K562 (cell line): ENCODE results near the gene NAP1L1. TPM values are rescaled to one million over a fixed set of nuclear protein-coding genes. Genes with fewer than 3 reads are reported as not detected.

ENCODE experiments used
- ARNT ChIP-seq, 2 experiments: fragments of 450-650 bp; IDR thresholded peaks; 2 replicates each; pipeline ENCODE4 v1.6.1; 2016; ENCODE audit warnings: mild to moderate bottlenecking in 1 of 2
- BRF2 ChIP-seq: IDR thresholded peaks from 3 replicates; pipeline ENCODE4 v1.6.1; 2011; ENCODE audit warnings: borderline replicate concordance, mild to moderate bottlenecking; ENCODE audit not compliant: insufficient read length, insufficient read depth
- CBFA2T2 ChIP-seq: fragments of 450-650 bp; conservative IDR thresholded peaks from 2 replicates; pipeline ENCODE4 v1.6.1; 2017; ENCODE audit warnings: mild to moderate bottlenecking
- EP300 ChIP-seq: IDR thresholded peaks from 2 replicates; pipeline ENCODE4 v1.6.1; 2012; ENCODE audit warnings: low read length, improper control_type of control experiment
- NCOR1 ChIP-seq: fragments of 450-650 bp; IDR thresholded peaks from 2 replicates; pipeline ENCODE4 v1.6.1; 2016; ENCODE audit warnings: mild to moderate bottlenecking, moderate library complexity
- RBM22 ChIP-seq: fragments of 200-400 bp; formaldehyde crosslinking; IDR thresholded peaks from 2 replicates; pipeline ENCODE4 v1.6.1; 2018; ENCODE audit warnings: low read length, low read depth; ENCODE audit not compliant: poor library complexity, severe bottlenecking
- TEAD4 ChIP-seq, 2 experiments: sonication (generic) in 1 of 2; formaldehyde crosslinking in 1 of 2; IDR thresholded peaks; 2 replicates each; pipeline versions ENCODE4 v1.6.1 to v1.8.0; 2012 to 2022; ENCODE audit warnings: borderline replicate concordance in 1 of 2, inconsistent platforms in 1 of 2, low read length in 1 of 2, mild to moderate bottlenecking in 1 of 2, missing genetic modification reagents in 1 of 2
- polyA plus RNA-seq, 8 experiments: library from polyadenylated mRNA; depleted of rRNA in 4 of 8; stranded (reverse) in 5 of 8; unstranded in 3 of 8; fragments of >200 nt; fragmentation: Nextera tagmentation in 2 of 8; fragmentation: Illumina TruSeq in 1 of 8; extraction: Ambion mirVana in 2 of 8; extraction: Trizol in 1 of 8; gene quantifications; 2 replicates each; pipeline versions ENCODE4 v1.2.1 to v1.2.3, GENCODE V29; 2011 to 2014; ENCODE audit warnings: inconsistent platforms in 1 of 8, missing spikeins in 1 of 8
- total RNA-seq, 7 experiments: library from RNA; depleted of rRNA in 6 of 7; stranded (reverse); fragments of >200 nt in 6 of 7; fragmentation: Illumina TruSeq in 2 of 7; extraction: Trizol in 2 of 7; gene quantifications; 2 replicates each; pipeline versions ENCODE4 v1.2.1 to v1.2.3, GENCODE V29; 2011 to 2021; ENCODE audit warnings: low replicate concordance in 1 of 7
- TF ChIP-seq, protein P1 (sequence below): fragments of 250-450 bp; sonication (Bioruptor Pico); IDR thresholded peaks from 2 replicates; pipeline ENCODE4 v1.8.0; 2021; ENCODE audit warnings: borderline replicate concordance, mild to moderate bottlenecking, moderate library complexity; ENCODE audit not compliant: poor library complexity, severe bottlenecking
- TF ChIP-seq, protein P2 (sequence below): sonication (generic); formaldehyde crosslinking; IDR thresholded peaks from 2 replicates; pipeline ENCODE4 v1.8.0; 2023; ENCODE audit warnings: missing genetic modification reagents, mild to moderate bottlenecking, borderline replicate concordance
- TF ChIP-seq, protein P3 (sequence below): IDR thresholded peaks from 2 replicates; pipeline ENCODE4 v1.6.1; 2012; ENCODE audit warnings: low read depth, low read length, improper control_type of control experiment, borderline replicate concordance
- TF ChIP-seq, protein P4 (sequence below), 2 experiments: fragments of 450-650 bp; conservative IDR thresholded peaks; 2 replicates each; pipeline ENCODE4 v1.6.1; 2017; ENCODE audit warnings: mild to moderate bottlenecking in 2 of 2, moderate library complexity in 2 of 2

The NAP1L1 gene
- total and polyA plus RNA-seq, 9 of the 15 experiments (the other 6 are each of a cell fraction or from before 2014, with no cell fraction given): 287 to 747 (median 450) TPM

DNA sequence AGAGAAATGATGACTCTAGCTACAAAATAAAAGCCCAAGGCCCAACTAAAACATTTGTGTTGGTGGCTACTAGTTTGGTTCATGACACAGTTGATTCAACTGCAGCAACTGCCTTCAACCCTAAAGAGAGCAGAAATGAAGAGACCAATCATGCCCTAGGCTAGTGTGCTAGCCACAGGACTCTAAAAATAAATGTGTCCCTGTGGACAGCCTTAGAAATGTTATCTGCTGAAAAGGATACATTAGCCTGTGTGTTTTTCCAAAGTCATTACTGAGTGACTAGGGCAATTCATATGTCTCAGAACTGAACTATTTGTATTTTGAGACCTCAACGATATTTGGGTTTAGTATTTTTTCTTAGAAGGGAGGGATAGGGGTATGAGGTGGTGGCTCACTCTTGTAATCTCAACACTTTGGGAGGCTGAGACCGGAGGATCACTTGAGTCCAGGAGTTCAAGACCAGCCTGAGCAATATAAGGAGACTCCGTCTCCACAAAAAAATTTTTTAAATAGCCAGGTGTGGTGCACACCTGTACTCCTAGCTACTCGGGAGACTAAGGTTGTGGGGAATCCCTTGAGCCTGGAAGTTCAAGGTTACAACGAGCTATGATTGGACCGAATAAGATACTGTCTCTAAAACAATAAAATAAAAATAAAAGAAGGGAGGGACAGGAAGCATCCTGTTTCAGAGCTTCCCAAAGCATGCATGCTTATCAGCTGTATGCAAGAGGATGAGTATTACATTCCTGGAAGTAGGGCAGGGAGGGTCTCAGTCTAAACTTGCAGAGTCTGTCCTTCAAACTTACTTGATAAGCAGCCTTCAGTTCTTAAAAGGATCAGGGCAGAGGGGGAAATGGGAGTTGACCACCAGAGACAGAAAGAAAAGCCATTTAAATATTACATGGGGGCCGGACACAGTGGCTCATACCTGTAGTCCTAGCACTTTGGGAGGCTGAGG is 29.6 kb upstream of the NAP1L1 start (continued):
- TF ChIP-seq BRF2 (no peak), NCOR1 (peak; percentile 89), ARNT (IDR thresholded peaks at IDR 0.05) (no peak), CBFA2T2 (peak; percentile 87), RBM22 (no peak), TEAD4 (IDR thresholded peaks at IDR 0.05; ENCODE audit: low read length) (peak; percentile 92), TEAD4 (CRISPR knock-in tag; IDR thresholded peaks at IDR 0.05; ENCODE audit: borderline replicate concordance) (no peak), EP300 (peak; percentile 95)
- TF ChIP-seq, protein P1, sequence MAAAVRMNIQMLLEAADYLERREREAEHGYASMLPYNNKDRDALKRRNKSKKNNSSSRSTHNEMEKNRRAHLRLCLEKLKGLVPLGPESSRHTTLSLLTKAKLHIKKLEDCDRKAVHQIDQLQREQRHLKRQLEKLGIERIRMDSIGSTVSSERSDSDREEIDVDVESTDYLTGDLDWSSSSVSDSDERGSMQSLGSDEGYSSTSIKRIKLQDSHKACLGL: no peak
- TF ChIP-seq, protein P2, sequence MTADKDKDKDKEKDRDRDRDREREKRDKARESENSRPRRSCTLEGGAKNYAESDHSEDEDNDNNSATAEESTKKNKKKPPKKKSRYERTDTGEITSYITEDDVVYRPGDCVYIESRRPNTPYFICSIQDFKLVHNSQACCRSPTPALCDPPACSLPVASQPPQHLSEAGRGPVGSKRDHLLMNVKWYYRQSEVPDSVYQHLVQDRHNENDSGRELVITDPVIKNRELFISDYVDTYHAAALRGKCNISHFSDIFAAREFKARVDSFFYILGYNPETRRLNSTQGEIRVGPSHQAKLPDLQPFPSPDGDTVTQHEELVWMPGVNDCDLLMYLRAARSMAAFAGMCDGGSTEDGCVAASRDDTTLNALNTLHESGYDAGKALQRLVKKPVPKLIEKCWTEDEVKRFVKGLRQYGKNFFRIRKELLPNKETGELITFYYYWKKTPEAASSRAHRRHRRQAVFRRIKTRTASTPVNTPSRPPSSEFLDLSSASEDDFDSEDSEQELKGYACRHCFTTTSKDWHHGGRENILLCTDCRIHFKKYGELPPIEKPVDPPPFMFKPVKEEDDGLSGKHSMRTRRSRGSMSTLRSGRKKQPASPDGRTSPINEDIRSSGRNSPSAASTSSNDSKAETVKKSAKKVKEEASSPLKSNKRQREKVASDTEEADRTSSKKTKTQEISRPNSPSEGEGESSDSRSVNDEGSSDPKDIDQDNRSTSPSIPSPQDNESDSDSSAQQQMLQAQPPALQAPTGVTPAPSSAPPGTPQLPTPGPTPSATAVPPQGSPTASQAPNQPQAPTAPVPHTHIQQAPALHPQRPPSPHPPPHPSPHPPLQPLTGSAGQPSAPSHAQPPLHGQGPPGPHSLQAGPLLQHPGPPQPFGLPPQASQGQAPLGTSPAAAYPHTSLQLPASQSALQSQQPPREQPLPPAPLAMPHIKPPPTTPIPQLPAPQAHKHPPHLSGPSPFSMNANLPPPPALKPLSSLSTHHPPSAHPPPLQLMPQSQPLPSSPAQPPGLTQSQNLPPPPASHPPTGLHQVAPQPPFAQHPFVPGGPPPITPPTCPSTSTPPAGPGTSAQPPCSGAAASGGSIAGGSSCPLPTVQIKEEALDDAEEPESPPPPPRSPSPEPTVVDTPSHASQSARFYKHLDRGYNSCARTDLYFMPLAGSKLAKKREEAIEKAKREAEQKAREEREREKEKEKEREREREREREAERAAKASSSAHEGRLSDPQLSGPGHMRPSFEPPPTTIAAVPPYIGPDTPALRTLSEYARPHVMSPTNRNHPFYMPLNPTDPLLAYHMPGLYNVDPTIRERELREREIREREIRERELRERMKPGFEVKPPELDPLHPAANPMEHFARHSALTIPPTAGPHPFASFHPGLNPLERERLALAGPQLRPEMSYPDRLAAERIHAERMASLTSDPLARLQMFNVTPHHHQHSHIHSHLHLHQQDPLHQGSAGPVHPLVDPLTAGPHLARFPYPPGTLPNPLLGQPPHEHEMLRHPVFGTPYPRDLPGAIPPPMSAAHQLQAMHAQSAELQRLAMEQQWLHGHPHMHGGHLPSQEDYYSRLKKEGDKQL (CRISPR knock-in tag): no peak
- TF ChIP-seq, protein P3, sequence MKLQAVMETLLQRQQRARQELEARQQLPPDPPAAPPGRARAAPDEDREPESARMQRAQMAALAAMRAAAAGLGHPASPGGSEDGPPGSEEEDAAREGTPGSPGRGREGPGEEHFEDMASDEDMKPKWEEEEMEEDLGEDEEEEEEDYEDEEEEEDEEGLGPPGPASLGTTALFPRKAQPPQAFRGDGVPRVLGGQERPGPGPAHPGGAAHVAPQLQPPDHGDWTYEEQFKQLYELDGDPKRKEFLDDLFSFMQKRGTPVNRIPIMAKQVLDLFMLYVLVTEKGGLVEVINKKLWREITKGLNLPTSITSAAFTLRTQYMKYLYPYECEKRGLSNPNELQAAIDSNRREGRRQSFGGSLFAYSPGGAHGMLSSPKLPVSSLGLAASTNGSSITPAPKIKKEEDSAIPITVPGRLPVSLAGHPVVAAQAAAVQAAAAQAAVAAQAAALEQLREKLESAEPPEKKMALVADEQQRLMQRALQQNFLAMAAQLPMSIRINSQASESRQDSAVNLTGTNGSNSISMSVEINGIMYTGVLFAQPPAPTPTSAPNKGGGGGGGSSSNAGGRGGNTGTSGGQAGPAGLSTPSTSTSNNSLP: peak; percentile 59
- TF ChIP-seq, protein P4, sequence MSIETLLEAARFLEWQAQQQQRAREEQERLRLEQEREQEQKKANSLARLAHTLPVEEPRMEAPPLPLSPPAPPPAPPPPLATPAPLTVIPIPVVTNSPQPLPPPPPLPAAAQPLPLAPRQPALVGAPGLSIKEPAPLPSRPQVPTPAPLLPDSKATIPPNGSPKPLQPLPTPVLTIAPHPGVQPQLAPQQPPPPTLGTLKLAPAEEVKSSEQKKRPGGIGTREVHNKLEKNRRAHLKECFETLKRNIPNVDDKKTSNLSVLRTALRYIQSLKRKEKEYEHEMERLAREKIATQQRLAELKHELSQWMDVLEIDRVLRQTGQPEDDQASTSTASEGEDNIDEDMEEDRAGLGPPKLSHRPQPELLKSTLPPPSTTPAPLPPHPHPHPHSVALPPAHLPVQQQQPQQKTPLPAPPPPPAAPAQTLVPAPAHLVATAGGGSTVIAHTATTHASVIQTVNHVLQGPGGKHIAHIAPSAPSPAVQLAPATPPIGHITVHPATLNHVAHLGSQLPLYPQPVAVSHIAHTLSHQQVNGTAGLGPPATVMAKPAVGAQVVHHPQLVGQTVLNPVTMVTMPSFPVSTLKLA (conservative IDR thresholded peaks at IDR 0.05): peak; percentile 38 to 61; a peak in 1 of 4 replicates
